Adrenal gland (tissue), 12 donors: Measurements from ENCODE around the gene RNF123. TPM values are rescaled to one million over a fixed set of nuclear protein-coding genes. Genes with fewer than 3 reads are reported as not detected.

Source experiments
- DNase-seq, 7 donors: peaks; one replicate each; pipeline ENCODE4 v3.0.0-alpha.2; 2019 to 2020
- H3K27ac ChIP-seq, 5 donors: fragments of 200-600 bp; sonication (generic) in 4 of 5; 1 replicate in 3 of 5; 2 replicates in 2 of 5; pipeline versions ENCODE4 v1.5.1 to v1.8.0; 2016 to 2020; ENCODE audit warnings: mild to moderate bottlenecking in 1 of 5
- H3K27me3 ChIP-seq: fragments of 200-600 bp; 2 replicates; pipeline ENCODE4 v1.8.0; 2021
- H3K36me3 ChIP-seq, 2 donors: fragments of 200-600 bp; replicated peaks in 1 of 2; 1 replicate in 1 of 2; 2 replicates in 1 of 2; pipeline versions ENCODE4 v1.5.1 to v1.8.0; 2018 to 2022
- H3K4me1 ChIP-seq, 2 donors: fragments of 200-600 bp; replicated peaks in 1 of 2; 1 replicate in 1 of 2; 2 replicates in 1 of 2; pipeline versions ENCODE4 v1.5.1 to v1.8.0; 2018 to 2021
- H3K4me3 ChIP-seq, 4 donors: fragments of 200-600 bp; sonication (generic) in 3 of 4; one replicate each; pipeline ENCODE4 v1.5.1; 2016 to 2018
- H3K9me3 ChIP-seq, 3 donors: fragments of 200-600 bp; sonication (generic) in 1 of 3; replicated peaks in 1 of 3; 1 replicate in 2 of 3; 2 replicates in 1 of 3; pipeline versions ENCODE4 v1.5.1 to v1.8.0; 2016 to 2021
- POLR2A ChIP-seq, 2 donors: fragments of 450-650 bp; IDR thresholded peaks; one replicate each; pipeline ENCODE4 v1.6.1; 2017; ENCODE audit warnings: antibody characterized with exemption in 2 of 2, mild to moderate bottlenecking in 2 of 2, moderate library complexity in 1 of 2
- WGBS, 4 donors: extraction: QIAGEN DNeasy Blood & Tissue Kit in 2 of 4; methylation state at CpG; one replicate each; pipeline versions ENCODE4 v1.1.5 to v1.1.7; 2013 to 2017; 5-methylcytosine and 5-hydroxymethylcytosine counted together
- intact Hi-C, 2 donors: fragments of 100-400 bp; cut with DNase I; formaldehyde crosslinking; loops; one replicate each; pipeline versions ENCODE4 v1.14.1 to v1.15.0; 2022 to 2023
- polyA plus RNA-seq, 3 donors: library from polyadenylated mRNA; stranded (reverse); fragments of 200-250 nt in 2 of 3; fragments of 350-450 nt in 1 of 3; fragmentation: Illumina TruSeq in 1 of 3; extraction: RNeasy Lipid Tissue Mini Kit (QIAGEN cat#74804) in 1 of 3; gene quantifications; one replicate each; pipeline ENCODE4 v1.2.3, GENCODE V29; 2013 to 2014
- total RNA-seq, 9 donors: library from RNA; depleted of rRNA in 4 of 9; stranded (reverse); fragments of >200 nt in 4 of 9; fragments of 120-200 nt in 1 of 9; fragmentation: NEBNext Ultra II Directional in 1 of 9; extraction: Animal tissue kit (Norgen Biotek cat#: 25700) in 1 of 9; gene quantifications; one replicate each; pipeline versions ENCODE4 v1.1.0 to v1.2.4, GENCODE V29; 2013 to 2023
- TF ChIP-seq, protein P1 (sequence below), 6 experiments: fragments of 450-650 bp in 4 of 6; fragments of 200-600 bp in 2 of 6; sonication (generic) in 1 of 6; IDR thresholded peaks; 1 replicate in 5 of 6; 2 replicates in 1 of 6; pipeline versions ENCODE4 v1.5.1 to v1.8.0; 2016 to 2021; ENCODE audit warnings: antibody characterized with exemption in 6 of 6, mild to moderate bottlenecking in 2 of 6, moderate library complexity in 1 of 6
- donor health status: healthy with polysubstance abuse.
- donor health status: Bipolar disorder and iron deficiency.
- donor health status: DM: yes; HTN: yes; CAD: no.
- donor health status: DM: no; HTN: no; CAD: no.
- donor health status: DM: no; HTN: no; CAD: no.
- donor health status: DM: yes; HTN: yes; CAD: no.

RNF123 gene
- total and polyA plus RNA-seq, 12 donors: 19.5 to 62.3 (median 38.3) TPM

DNA sequence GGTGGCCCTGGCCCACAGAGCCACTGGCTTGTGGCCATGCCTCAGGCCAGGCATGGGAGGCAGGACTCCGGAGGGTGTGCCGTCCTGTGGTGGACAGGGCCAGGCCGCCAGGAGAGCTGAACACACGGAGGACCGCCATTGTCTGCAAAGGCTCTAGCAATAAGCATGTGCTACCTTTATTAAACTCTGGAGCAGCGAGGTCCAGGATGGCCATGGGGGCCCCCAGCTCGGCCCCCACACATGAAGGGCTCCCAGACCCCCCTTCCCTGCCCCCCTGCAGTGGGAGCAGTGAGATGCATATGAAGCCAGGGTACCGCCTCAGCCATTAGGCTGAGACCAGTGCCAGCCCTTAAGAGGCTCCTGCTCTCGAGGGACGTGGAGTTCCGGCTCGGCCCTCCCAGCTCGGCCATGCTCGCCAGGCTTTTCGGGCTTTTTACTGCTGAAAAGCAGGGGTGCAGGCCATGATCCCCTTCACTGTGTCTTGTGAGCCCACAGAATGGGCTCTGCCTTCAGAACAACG lies 27.4 kb downstream of the RNF123 start:
- no peak for DNase-seq
- H3K4me3 ChIP-seq: no peak overlapping the region
- H3K36me3 ChIP-seq: peaks cover 0 to 9% of the 10 kb centered on the region in 2 donors
- no peak overlapping the region for H3K27ac ChIP-seq
- peaks cover 0 to 16% of the 10 kb centered on the region in 2 donors for H3K4me1 ChIP-seq
- H3K9me3 ChIP-seq: no peaks in the 10 kb centered on the region
- TF ChIP-seq, protein P1, sequence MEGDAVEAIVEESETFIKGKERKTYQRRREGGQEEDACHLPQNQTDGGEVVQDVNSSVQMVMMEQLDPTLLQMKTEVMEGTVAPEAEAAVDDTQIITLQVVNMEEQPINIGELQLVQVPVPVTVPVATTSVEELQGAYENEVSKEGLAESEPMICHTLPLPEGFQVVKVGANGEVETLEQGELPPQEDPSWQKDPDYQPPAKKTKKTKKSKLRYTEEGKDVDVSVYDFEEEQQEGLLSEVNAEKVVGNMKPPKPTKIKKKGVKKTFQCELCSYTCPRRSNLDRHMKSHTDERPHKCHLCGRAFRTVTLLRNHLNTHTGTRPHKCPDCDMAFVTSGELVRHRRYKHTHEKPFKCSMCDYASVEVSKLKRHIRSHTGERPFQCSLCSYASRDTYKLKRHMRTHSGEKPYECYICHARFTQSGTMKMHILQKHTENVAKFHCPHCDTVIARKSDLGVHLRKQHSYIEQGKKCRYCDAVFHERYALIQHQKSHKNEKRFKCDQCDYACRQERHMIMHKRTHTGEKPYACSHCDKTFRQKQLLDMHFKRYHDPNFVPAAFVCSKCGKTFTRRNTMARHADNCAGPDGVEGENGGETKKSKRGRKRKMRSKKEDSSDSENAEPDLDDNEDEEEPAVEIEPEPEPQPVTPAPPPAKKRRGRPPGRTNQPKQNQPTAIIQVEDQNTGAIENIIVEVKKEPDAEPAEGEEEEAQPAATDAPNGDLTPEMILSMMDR (IDR thresholded peaks at IDR 0.05): no peak
- TF ChIP-seq POLR2A (IDR thresholded peaks at IDR 0.05): no peak
- H3K27me3 ChIP-seq: no peaks in the 10 kb centered on the region
- WGBS, 4 donors: 91 to 100% (median 96%) methylated on average over 3 to 16 of the region's 16 CpGs
- intact Hi-C loops: no loop called here

DNA sequence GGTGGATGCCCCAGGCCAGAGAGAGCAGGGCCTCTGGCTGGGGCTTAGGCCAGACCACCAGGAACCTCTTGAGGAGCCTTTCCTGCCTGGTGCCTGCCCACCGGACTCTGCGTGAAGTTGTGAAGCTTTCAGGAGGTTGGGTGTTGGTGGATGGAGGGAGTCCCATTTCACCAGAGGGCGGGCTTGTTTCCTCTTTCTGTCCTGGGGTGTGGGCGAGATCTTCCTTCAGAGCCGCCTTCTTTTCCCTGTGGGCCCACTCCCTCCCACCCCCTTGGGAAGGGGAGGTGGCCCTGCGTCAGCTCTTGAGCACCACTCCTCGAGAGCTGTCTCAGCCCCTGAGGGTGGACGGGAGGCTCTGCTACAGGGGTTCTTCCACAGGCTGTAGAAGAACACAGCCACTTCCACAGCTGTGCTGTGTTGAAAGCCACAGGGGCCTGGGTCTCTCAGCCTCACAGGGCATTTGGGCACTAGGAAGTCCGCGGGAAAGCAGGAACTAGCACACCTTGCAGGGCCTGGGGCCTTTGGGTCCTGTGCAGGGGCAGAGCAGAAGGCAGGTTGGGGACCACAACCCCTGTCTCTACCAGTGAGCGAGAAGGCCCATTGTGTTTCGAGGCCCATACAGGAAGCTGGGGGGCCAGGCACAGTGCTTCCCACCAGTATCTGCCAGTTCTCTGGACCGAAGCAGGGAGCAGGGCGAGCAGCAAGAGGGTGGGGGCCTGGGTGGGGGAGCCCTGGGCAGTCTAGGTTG lies 28.0 kb downstream of the RNF123 start:
- peak in 1 of 7 donors; percentile 7 for DNase-seq
- no peak for TF ChIP-seq POLR2A (IDR thresholded peaks at IDR 0.05)
- TF ChIP-seq, protein P1 (IDR thresholded peaks at IDR 0.05): no peak
- Histone ChIP-seq H3K9me3 (no peaks in the 10 kb centered on the region), H3K36me3 (peaks cover 0 to 15% of the 10 kb centered on the region in 2 donors), H3K4me3 (no peak overlapping the region), H3K27me3 (no peaks in the 10 kb centered on the region), H3K27ac (no peak overlapping the region), H3K4me1 (peaks cover 0 to 16% of the 10 kb centered on the region in 2 donors)
- 88 to 97% (median 92%) methylated on average over 8 to 14 of the region's 14 CpGs for WGBS, 4 donors
- intact Hi-C loops: no loop called here

DNA sequence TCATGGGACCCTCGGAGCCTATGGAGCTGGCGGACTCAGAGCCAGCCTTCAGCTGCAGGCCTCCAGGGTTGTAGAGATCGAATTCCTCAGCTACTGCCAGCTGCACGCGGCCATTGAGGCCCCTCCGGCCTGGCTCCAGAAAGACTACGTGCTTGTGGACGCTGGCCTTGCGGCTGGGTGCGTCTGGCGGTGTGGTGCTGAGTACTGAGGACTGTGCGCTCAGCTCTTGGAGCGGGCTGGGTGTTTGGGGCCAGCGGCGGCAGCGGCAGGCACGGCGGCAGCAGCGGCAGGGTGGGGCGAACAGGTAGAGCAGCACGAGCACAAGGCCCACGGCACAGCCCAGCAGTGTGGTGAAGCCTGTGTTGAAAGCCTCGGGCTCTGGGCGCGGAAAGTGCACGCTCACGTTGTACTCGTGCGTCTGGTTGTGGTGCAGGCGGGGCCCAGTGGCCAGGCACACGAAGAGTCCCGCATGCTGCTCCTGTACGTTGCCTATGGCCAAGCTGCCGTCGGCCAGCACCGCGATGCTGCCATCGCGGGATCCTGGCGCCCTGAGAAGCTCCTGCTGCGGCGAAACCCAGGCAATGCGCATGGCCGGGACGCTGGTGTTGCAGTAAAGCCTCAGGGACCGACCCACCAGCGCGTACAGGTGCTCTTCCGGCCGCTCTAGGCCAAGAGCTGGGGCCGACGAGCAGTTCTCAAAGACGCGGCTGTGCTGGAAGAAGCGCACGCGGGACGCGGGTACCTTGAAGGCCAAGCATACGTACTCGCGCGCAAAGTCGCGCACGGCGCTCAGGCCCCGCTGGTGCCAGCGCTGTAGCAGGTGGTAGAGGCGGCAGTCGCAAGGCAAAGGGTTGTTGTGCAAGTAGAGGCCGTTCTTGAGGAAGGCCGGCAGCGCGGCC lies 28.9 kb downstream of the RNF123 start:
- intact Hi-C loops: no loop called here
- TF ChIP-seq, protein P1 (IDR thresholded peaks at IDR 0.05): no peak
- no peak for TF ChIP-seq POLR2A (IDR thresholded peaks at IDR 0.05)
- WGBS, 4 donors: 65 to 80% (median 68%) methylated on average over 36 to 75 of the region's 75 CpGs
- Histone ChIP-seq H3K27ac (no peak overlapping the region), H3K36me3 (peaks cover 0 to 17% of the 10 kb centered on the region in 2 donors), H3K4me3 (no peak overlapping the region), H3K9me3 (no peaks in the 10 kb centered on the region), H3K4me1 (peaks cover 7 to 23% of the 10 kb centered on the region in 2 donors), H3K27me3 (no peaks in the 10 kb centered on the region)
- DNase-seq: peak in 1 of 7 donors; percentile 7

DNA sequence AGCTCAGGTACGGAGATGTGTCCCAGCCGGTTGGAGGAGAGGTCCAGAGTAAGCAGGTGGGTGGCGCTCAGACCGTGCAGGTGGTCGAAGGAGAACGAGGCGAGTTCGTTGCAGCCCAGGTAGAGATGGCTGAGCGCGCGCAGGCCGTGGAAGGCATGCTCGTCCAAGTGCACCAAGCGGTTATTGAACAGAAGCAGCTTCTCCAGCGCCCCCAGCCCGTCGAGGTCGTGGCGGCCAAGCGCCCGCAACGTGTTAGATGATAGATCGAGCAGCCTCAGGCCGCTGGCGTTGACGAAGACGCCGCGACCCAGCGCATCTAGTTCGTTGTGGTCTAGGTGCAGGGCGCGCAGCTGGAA lies 29.5 kb downstream of the RNF123 start:
- no peak overlapping the region for H3K27ac ChIP-seq
- DNase-seq: peak in 3 of 7 donors; percentile 35 to 64 (median 39)
- intact Hi-C loops: no loop called here
- H3K9me3 ChIP-seq: no peaks in the 10 kb centered on the region
- no peaks in the 10 kb centered on the region for H3K27me3 ChIP-seq
- H3K4me1 ChIP-seq: peaks cover 7 to 23% of the 10 kb centered on the region in 2 donors
- peak overlapping the region in 2 of 4 donors; percentile 9 to 47 for H3K4me3 ChIP-seq
- TF ChIP-seq, protein P1 (IDR thresholded peaks at IDR 0.05): no peak
- TF ChIP-seq POLR2A (IDR thresholded peaks at IDR 0.05): no peak
- 9 to 32% (median 13%) methylated on average over 9 to 33 of the region's 33 CpGs for WGBS, 4 donors
- peaks cover 0 to 17% of the 10 kb centered on the region in 2 donors for H3K36me3 ChIP-seq
